Nephron (organoid): ENCODE measurements around the gene ZNF92.
"Not testable (repeated sequence)": the region's sequence is repeated elsewhere in the genome, so short reads cannot be mapped to it uniquely, and the experiment has no call there.

Source experiments
- H3K27ac Mint-ChIP-seq, 3 experiments: 2 replicates each; pipeline ENCODE4 v1.8.0; 2020; ENCODE audit warnings: mixed read lengths in 3 of 3, mild to moderate bottlenecking in 2 of 3, moderate library complexity in 1 of 3
- H3K27me3 Mint-ChIP-seq: 2 replicates; pipeline ENCODE4 v1.8.0; 2021; ENCODE audit warnings: low read depth, mild to moderate bottlenecking, moderate library complexity, mixed read lengths
- H3K36me3 Mint-ChIP-seq: 2 replicates; pipeline ENCODE4 v1.8.0; 2020; ENCODE audit warnings: low read depth, mixed read lengths
- H3K4me1 Mint-ChIP-seq: 2 replicates; pipeline ENCODE4 v1.8.0; 2020; ENCODE audit warnings: mixed read lengths
- H3K4me3 Mint-ChIP-seq, 3 experiments: 2 replicates each; pipeline ENCODE4 v1.8.0; 2020; ENCODE audit warnings: mild to moderate bottlenecking in 3 of 3, mixed read lengths in 3 of 3, moderate library complexity in 2 of 3
- H3K9me3 Mint-ChIP-seq: 2 replicates; pipeline ENCODE4 v1.8.0; 2020; ENCODE audit warnings: mixed read lengths
- CTCF ChIP-seq, 3 experiments: fragments of 200-600 bp; sonication (generic); IDR thresholded peaks; one replicate each; pipeline ENCODE4 v1.5.0; 2021; ENCODE audit warnings: antibody characterized with exemption in 3 of 3; ENCODE audit not compliant: unreplicated experiment in 3 of 3

The ZNF92 gene

DNA sequence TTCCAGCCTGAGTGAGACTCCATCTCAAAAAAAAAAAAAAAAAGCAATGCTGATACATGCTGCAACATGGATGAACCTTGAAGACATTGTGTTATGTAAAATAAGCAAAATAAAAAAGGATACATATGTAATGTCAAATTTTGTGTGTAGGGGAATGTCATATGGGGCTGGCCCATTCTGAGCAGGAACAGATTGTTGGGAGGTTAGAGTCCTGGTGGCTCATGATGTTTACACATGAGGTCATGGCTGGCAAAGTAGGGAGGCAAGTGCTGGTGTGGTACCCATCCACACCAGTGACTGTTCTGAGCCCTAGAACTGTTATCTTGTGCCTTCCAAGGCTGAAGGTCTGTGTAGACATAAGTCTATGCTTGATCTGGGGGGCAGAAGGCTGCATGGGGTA is 37.6 kb downstream of the ZNF92 start:
- H3K36me3 Mint-ChIP-seq, result no peaks in the 10 kb centered on the region
- no peak overlapping the region for H3K27ac Mint-ChIP-seq
- no peak overlapping the region for H3K4me3 Mint-ChIP-seq
- H3K4me1 Mint-ChIP-seq, result no peaks in the 10 kb centered on the region
- H3K27me3 Mint-ChIP-seq, result no peaks in the 10 kb centered on the region
- TF ChIP-seq CTCF (IDR thresholded peaks at IDR 0.05; ENCODE audit: unreplicated experiment in 3 of 3), result no peak
- peaks cover 30% of the 10 kb centered on the region for H3K9me3 Mint-ChIP-seq

DNA sequence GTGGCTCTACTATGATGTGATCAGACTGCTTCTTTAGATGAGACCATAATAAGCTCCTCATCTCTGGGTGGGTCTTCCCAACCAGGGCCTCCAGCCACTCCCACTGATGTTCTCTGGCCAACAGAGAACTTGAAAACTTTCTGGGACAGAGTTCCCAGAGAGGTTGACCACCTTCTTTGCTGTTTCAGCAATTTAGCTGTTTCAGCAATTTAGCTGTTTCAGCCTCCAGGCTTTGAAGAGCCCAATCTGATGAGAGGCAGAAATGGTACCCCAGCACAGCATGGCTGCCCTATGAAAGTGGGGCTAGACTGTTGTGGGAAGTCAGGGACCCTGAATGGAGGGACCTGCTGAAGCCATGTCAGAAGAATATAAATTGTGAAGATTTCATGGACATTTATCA is 49.0 kb downstream of the ZNF92 start:
- TF ChIP-seq CTCF (IDR thresholded peaks at IDR 0.05; ENCODE audit: unreplicated experiment in 3 of 3), result no peak
- Mint-ChIP-seq H3K36me3 (no peaks in the 10 kb centered on the region), H3K27me3 (no peaks in the 10 kb centered on the region), H3K4me3 (no peak overlapping the region), H3K4me1 (no peaks in the 10 kb centered on the region), H3K9me3 (peaks cover 43% of the 10 kb centered on the region), H3K27ac (no peak overlapping the region)

- not testable (repeated sequence) for H3K36me3 Mint-ChIP-seq, H3K27ac Mint-ChIP-seq, H3K27me3 Mint-ChIP-seq, H3K4me1 Mint-ChIP-seq, H3K4me3 Mint-ChIP-seq
- peaks cover 49% of the 10 kb centered on the region for H3K9me3 Mint-ChIP-seq
These were observed 49.6 kb downstream of the ZNF92 start for GRCh38 chr7:65423286-65423685.

DNA sequence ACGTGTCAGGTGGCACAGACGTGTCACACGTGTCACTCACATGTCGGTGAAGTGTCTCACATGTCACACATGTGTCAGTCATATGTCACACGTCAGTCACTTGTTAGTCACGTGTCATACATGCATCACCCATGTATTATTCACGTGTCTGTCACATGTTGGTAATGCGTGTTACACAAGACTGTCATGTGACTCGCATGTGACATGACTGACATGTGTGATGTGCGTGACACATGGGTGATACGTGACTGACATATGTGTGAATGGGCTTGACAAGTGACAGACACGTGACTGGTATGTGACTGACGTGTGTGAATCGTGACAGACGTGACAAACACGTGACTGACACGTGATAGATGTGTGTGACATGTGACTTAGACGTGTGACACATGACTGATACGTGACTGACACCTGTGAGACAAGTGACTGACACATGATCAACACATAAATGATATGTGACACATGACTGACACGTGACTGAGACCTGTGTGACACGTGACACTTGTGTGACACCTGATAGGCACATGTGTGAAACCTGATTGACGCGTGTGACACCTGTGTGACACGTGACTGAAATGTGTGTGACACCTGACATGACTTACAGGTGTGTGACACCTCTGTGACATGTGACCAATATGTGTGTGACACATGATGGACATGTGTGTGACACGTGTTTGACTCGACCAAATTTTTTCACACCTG is 56.1 kb downstream of the ZNF92 start:
- Mint-ChIP-seq H3K27ac (no peak overlapping the region), H3K27me3 (peaks cover 5% of the 10 kb centered on the region), H3K9me3 (peaks cover 46% of the 10 kb centered on the region), H3K36me3 (peaks cover 4% of the 10 kb centered on the region), H3K4me3 (no peak overlapping the region), H3K4me1 (no peaks in the 10 kb centered on the region)
- TF ChIP-seq CTCF (IDR thresholded peaks at IDR 0.05; ENCODE audit: unreplicated experiment in 3 of 3), result no peak

DNA sequence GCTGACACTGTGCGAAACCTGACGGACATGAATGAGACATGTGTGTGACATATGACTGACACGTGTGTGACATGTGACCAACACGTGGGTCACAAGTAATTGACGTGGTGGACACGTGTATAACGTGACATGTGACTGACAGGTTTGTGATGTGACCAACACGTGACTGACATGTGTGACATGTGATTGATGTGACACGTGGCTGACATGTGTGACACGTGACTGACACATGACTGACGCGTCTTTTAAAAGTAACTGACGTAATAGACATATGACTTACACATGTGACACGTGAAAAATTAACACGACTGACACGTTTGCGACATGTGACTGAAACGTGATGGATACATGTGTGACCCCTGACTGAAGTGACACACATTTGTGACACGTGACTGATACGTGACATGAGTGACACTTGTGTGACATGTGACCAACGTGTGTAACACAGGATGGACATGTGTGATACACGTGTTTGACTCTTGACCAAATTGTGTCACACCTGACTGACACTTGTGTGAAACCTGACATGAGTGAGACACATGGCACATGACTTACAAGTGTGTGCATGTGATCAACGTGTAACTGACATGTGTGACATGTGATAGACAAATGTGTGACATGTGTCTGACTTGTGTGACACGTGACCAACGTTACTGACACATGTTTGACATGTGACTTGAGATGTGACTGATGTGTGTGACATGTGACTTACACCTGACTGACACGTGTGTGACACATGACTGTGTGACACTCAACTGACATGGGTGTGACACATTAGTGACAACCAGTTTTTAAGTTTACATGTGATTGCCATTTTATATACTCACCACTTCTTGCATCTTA is 56.9 kb downstream of the ZNF92 start:
- no peak overlapping the region for H3K27ac Mint-ChIP-seq
- H3K4me3 Mint-ChIP-seq, result no peak overlapping the region
- H3K27me3 Mint-ChIP-seq, result peaks cover 5% of the 10 kb centered on the region
- peaks cover 4% of the 10 kb centered on the region for H3K36me3 Mint-ChIP-seq
- peaks cover 42% of the 10 kb centered on the region for H3K9me3 Mint-ChIP-seq
- TF ChIP-seq CTCF (IDR thresholded peaks at IDR 0.05; ENCODE audit: unreplicated experiment in 3 of 3), result no peak
- no peaks in the 10 kb centered on the region for H3K4me1 Mint-ChIP-seq

- Mint-ChIP-seq H3K36me3 (peaks cover 1% of the 10 kb centered on the region), H3K9me3 (peaks cover 10% of the 10 kb centered on the region), H3K4me1 (no peaks in the 10 kb centered on the region), H3K4me3 (no peak overlapping the region), H3K27me3 (peaks cover under 1% of the 10 kb centered on the region), H3K27ac (no peak overlapping the region)
- no peak for TF ChIP-seq CTCF (IDR thresholded peaks at IDR 0.05; ENCODE audit: unreplicated experiment in 3 of 3)
These were observed 60.7 kb downstream of the ZNF92 start for GRCh38 chr7:65434307-65434706.
